Parathyroid adenoma (tissue), 2 donors: ENCODE measurements around the gene RUFY4.
"Not testable (repeated sequence)": the region's sequence is repeated elsewhere in the genome, so short reads cannot be mapped to it uniquely, and the experiment has no call there.

Experiments used
- H2AFZ ChIP-seq: fragments of 300-600 bp; sonication (generic); one replicate; pipeline ENCODE4 v1.7.0; 2017; ENCODE audit warnings: antibody characterized with exemption, mild to moderate bottlenecking
- H3K27ac ChIP-seq: fragments of 300-600 bp; sonication (generic); one replicate; pipeline ENCODE4 v1.7.0; 2017
- H3K27me3 ChIP-seq: fragments of 300-600 bp; sonication (generic); one replicate; pipeline ENCODE4 v1.7.0; 2017; ENCODE audit warnings: low read length; ENCODE audit not compliant: control insufficient read depth, insufficient read depth
- H3K36me3 ChIP-seq: fragments of 300-600 bp; sonication (generic); one replicate; pipeline ENCODE4 v1.7.0; 2017; ENCODE audit warnings: low read length; ENCODE audit not compliant: control insufficient read depth, insufficient read depth
- H3K4me1 ChIP-seq: fragments of 300-600 bp; sonication (generic); one replicate; pipeline ENCODE4 v1.7.0; 2017; ENCODE audit warnings: control low read depth
- H3K4me2 ChIP-seq: fragments of 300-600 bp; sonication (generic); one replicate; pipeline ENCODE4 v1.7.0; 2017; ENCODE audit warnings: low read length
- H3K4me3 ChIP-seq: fragments of 300-600 bp; sonication (generic); one replicate; pipeline ENCODE4 v1.7.0; 2017; ENCODE audit warnings: low read depth, low read length
- H3K79me2 ChIP-seq: fragments of 300-600 bp; sonication (generic); one replicate; pipeline ENCODE4 v1.7.0; 2017; ENCODE audit warnings: control low read depth
- H3K9ac ChIP-seq: fragments of 300-600 bp; sonication (generic); one replicate; pipeline ENCODE4 v1.7.0; 2017; ENCODE audit warnings: mild to moderate bottlenecking
- H3K9me3 ChIP-seq: fragments of 300-600 bp; sonication (generic); one replicate; pipeline ENCODE4 v1.7.0; 2017; ENCODE audit warnings: low read length; ENCODE audit not compliant: control insufficient read depth
- TF ChIP-seq, protein P1 (sequence below): fragments of 300-600 bp; sonication (generic); IDR thresholded peaks from one replicate; pipeline ENCODE4 v1.7.0; 2017; ENCODE audit warnings: antibody characterized with exemption, mild to moderate bottlenecking
- donor health status: primary hyperparathyroidism.

The RUFY4 gene

DNA sequence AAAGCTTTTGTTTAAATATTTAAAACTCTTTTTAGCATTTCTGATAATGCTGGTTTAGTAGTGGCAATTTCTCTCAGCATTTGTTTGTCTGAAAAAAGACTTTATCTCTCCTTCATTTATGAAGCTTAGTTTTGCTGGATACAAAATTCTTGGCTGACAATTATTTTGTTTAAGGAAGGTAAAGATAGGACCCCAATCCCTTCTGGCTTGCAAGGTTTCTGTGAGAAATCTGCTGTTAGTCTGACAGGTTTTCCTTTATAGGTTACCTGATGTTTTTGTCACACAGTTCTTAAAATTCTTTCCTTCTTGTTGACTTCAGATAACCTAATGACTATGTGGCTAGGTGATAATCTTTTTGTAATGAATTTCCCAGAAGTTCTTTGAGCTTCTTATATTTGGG, 53.2 kb downstream of the RUFY4 start:
- H3K36me3 ChIP-seq, H3K79me2 ChIP-seq, H3K27ac ChIP-seq, H3K9ac ChIP-seq, H3K4me3 ChIP-seq, H3K4me1 ChIP-seq, H3K9me3 ChIP-seq, H2AFZ ChIP-seq, H3K27me3 ChIP-seq, H3K4me2 ChIP-seq: not testable (repeated sequence)

DNA sequence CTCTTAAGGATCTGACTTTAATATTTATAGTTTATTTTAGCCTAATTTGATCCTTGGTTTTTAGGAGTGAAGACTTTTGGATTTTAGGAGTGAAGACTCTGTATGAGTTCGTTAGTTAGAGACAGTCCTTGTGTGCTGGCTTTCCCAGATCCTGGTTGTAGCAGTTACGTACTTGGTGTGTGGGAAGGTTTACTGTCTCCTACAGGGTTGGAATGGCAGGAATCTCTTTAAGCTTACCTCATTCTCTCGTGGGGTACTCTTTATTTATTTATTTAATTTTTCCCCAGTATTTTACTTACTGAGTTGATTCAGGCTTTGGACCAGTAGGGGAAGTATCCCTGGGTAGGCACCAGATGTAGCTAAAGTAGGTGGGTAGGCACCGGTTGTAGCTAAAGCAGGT, 54.9 kb downstream of the RUFY4 start:
- Histone ChIP-seq H3K27me3 (no peaks in the 10 kb centered on the region), H3K9ac (no peak overlapping the region), H3K4me1 (no peaks in the 10 kb centered on the region), H3K27ac (no peak overlapping the region), H3K4me2 (no peak overlapping the region), H3K36me3 (no peaks in the 10 kb centered on the region), H3K79me2 (no peaks in the 10 kb centered on the region), H3K9me3 (no peaks in the 10 kb centered on the region), H2AFZ (no peak overlapping the region), H3K4me3 (no peak overlapping the region)
- TF ChIP-seq, protein P1, sequence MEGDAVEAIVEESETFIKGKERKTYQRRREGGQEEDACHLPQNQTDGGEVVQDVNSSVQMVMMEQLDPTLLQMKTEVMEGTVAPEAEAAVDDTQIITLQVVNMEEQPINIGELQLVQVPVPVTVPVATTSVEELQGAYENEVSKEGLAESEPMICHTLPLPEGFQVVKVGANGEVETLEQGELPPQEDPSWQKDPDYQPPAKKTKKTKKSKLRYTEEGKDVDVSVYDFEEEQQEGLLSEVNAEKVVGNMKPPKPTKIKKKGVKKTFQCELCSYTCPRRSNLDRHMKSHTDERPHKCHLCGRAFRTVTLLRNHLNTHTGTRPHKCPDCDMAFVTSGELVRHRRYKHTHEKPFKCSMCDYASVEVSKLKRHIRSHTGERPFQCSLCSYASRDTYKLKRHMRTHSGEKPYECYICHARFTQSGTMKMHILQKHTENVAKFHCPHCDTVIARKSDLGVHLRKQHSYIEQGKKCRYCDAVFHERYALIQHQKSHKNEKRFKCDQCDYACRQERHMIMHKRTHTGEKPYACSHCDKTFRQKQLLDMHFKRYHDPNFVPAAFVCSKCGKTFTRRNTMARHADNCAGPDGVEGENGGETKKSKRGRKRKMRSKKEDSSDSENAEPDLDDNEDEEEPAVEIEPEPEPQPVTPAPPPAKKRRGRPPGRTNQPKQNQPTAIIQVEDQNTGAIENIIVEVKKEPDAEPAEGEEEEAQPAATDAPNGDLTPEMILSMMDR: no peak

DNA sequence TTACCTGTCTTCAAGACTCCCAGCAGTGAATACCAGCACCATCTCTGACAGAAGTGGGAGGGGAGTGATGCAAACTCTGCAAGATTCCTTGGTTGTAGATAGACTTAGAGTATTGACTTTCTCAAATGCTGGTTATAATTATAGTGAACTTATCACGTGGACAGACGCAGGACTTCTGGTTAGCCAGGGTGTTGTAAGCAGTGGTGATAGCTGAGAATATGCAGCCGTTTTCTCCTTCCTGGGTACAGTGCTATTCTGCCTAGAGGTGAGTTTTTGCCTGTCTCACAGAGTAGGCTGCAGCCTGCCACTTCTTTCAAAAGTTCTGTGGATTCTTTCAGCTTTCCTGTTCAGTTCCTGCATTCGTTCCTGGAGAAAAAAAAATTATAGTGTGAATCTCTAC, 56.0 kb downstream of the RUFY4 start:
- Histone ChIP-seq H2AFZ (no peak overlapping the region), H3K27ac (no peak overlapping the region), H3K9ac (no peak overlapping the region), H3K36me3 (no peaks in the 10 kb centered on the region), H3K4me1 (no peaks in the 10 kb centered on the region), H3K79me2 (no peaks in the 10 kb centered on the region), H3K4me3 (no peak overlapping the region), H3K4me2 (no peak overlapping the region), H3K9me3 (no peaks in the 10 kb centered on the region), H3K27me3 (no peaks in the 10 kb centered on the region)
- TF ChIP-seq, protein P1: no peak

- Histone ChIP-seq H3K27me3 (no peaks in the 10 kb centered on the region), H3K79me2 (no peaks in the 10 kb centered on the region), H3K4me1 (no peaks in the 10 kb centered on the region), H2AFZ (no peak within 1 kb of the TSS), H3K27ac (no peak within 1 kb of the TSS), H3K36me3 (no peaks in the 10 kb centered on the region), H3K9me3 (no peaks in the 10 kb centered on the region), H3K9ac (no peak within 1 kb of the TSS), H3K4me3 (no peak within 1 kb of the TSS), H3K4me2 (no peak within 1 kb of the TSS)
- TF ChIP-seq, protein P1: no peak
Measured at GRCh38 chr2:218125626-218126080, 56.6 kb downstream of the RUFY4 start, which contains the start of gene CXCR2. TSS of gene CXCR2 (plus strand) at chr2:218126028. CDS start at chr2:218134802, 8,774 bp downstream.

GRCh38 chr2:218127929-218128455, 58.9 kb downstream of the RUFY4 start:
- no peak overlapping the region for H3K4me3 ChIP-seq
- H3K4me2 ChIP-seq: no peak overlapping the region
- no peak overlapping the region for H3K9ac ChIP-seq
- H3K36me3 ChIP-seq: no peaks in the 10 kb centered on the region
- no peaks in the 10 kb centered on the region for H3K4me1 ChIP-seq
- TF ChIP-seq, protein P1: no peak
- no peaks in the 10 kb centered on the region for H3K79me2 ChIP-seq
- no peaks in the 10 kb centered on the region for H3K27me3 ChIP-seq
- H3K9me3 ChIP-seq: no peaks in the 10 kb centered on the region
- no peak overlapping the region for H2AFZ ChIP-seq
- no peak overlapping the region for H3K27ac ChIP-seq
